ENCODE measurements around the gene LIN28A.

GRCh38 chr1:26438041-26438440, 27.4 kb downstream of the LIN28A start:
- no peak for TF ChIP-seq POLR2A (IDR thresholded peaks at IDR 0.05; ENCODE audit: low read depth, low read length)
- no peak for TF ChIP-seq CTCF (IDR thresholded peaks at IDR 0.05 in 2 of 3, conservative IDR thresholded peaks at IDR 0.05 in 1 of 3; ENCODE audit: control insufficient read depth in 2 of 3, extremely low read depth in 1 of 3, insufficient read depth in 1 of 3, low read depth in 3 of 3, low read length in 3 of 3)
- no peak for TF ChIP-seq YY1 (IDR thresholded peaks at IDR 0.05; ENCODE audit: low read depth, low read length)
- no peak for TF ChIP-seq MYC (IDR thresholded peaks at IDR 0.05; ENCODE audit: insufficient read depth, insufficient read length, insufficient replicate concordance, low read length, severe bottlenecking)
- no peak for TF ChIP-seq BRCA1 (IDR thresholded peaks at IDR 0.05; ENCODE audit: low read depth, low read length)
- TF ChIP-seq, protein P1, sequence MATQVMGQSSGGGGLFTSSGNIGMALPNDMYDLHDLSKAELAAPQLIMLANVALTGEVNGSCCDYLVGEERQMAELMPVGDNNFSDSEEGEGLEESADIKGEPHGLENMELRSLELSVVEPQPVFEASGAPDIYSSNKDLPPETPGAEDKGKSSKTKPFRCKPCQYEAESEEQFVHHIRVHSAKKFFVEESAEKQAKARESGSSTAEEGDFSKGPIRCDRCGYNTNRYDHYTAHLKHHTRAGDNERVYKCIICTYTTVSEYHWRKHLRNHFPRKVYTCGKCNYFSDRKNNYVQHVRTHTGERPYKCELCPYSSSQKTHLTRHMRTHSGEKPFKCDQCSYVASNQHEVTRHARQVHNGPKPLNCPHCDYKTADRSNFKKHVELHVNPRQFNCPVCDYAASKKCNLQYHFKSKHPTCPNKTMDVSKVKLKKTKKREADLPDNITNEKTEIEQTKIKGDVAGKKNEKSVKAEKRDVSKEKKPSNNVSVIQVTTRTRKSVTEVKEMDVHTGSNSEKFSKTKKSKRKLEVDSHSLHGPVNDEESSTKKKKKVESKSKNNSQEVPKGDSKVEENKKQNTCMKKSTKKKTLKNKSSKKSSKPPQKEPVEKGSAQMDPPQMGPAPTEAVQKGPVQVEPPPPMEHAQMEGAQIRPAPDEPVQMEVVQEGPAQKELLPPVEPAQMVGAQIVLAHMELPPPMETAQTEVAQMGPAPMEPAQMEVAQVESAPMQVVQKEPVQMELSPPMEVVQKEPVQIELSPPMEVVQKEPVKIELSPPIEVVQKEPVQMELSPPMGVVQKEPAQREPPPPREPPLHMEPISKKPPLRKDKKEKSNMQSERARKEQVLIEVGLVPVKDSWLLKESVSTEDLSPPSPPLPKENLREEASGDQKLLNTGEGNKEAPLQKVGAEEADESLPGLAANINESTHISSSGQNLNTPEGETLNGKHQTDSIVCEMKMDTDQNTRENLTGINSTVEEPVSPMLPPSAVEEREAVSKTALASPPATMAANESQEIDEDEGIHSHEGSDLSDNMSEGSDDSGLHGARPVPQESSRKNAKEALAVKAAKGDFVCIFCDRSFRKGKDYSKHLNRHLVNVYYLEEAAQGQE (IDR thresholded peaks at IDR 0.05; ENCODE audit: low read depth, low read length): no peak
- no peak for TF ChIP-seq BHLHE40 (IDR thresholded peaks at IDR 0.05; ENCODE audit: borderline replicate concordance in 1 of 2, low read depth in 2 of 2, low read length in 1 of 2)
